Astrocyte of the cerebellum (primary cell): Measurements from ENCODE around the gene SYNE2.

Experiments used
- DNase-seq: peaks from one replicate; pipeline ENCODE4 v3.0.0-alpha.2; 2011; ENCODE audit warnings: low read depth
- H3K4me3 ChIP-seq: 2 replicates; pipeline ENCODE4 v1.5.1; 2011; ENCODE audit warnings: mild to moderate bottlenecking, low read depth, low read length, moderate library complexity
- CTCF ChIP-seq: IDR thresholded peaks from 2 replicates; pipeline ENCODE4 v1.5.1; 2012; ENCODE audit warnings: low read length, low read depth, moderate library complexity, mild to moderate bottlenecking; ENCODE audit errors: missing control alignments
- in situ Hi-C: cut with HindIII; loops from 2 replicates; pipeline ENCODE4 v1.10.0; 2017; ENCODE audit warnings: low sequenced_read_pairs

The SYNE2 gene

GRCh38 chr14:64201296-64201695, 348.5 kb downstream of the SYNE2 start:
- TF ChIP-seq CTCF = no peak
- DNase-seq = no peak
- in situ Hi-C loops = loop anchor here (5.0 kb wide), 1 partner anchor 34 kb away; no protein-coding TSS in a partner anchor
- H3K4me3 ChIP-seq = no peak overlapping the region

GRCh38 chr14:64201921-64202545, 349.2 kb downstream of the SYNE2 start:
- H3K4me3 ChIP-seq = no peak overlapping the region
- no peak for DNase-seq
- in situ Hi-C loops = loop anchor here (5.0 kb wide), 1 partner anchor 35 kb away; no protein-coding TSS in a partner anchor
- TF ChIP-seq CTCF = no peak

- no peak for TF ChIP-seq CTCF
- in situ Hi-C loops = loop anchor here (5.0 kb wide), 1 partner anchor 35 kb away; no protein-coding TSS in a partner anchor
- no peak overlapping the region for H3K4me3 ChIP-seq
- no peak for DNase-seq
These were observed 349.9 kb downstream of the SYNE2 start for GRCh38 chr14:64202716-64203115.

GRCh38 chr14:64203366-64204006, 350.7 kb downstream of the SYNE2 start:
- DNase-seq = no peak
- in situ Hi-C loops = loop anchor here (5.0 kb wide), 1 partner anchor 36 kb away; no protein-coding TSS in a partner anchor
- TF ChIP-seq CTCF = no peak
- no peak overlapping the region for H3K4me3 ChIP-seq

- no peak overlapping the region for H3K4me3 ChIP-seq
- no peak for TF ChIP-seq CTCF
- in situ Hi-C loops = no loop called here
- DNase-seq = no peak
These were observed 355.5 kb downstream of the SYNE2 start for GRCh38 chr14:64208261-64208660.

GRCh38 chr14:64208981-64209380, 356.2 kb downstream of the SYNE2 start:
- no peak for DNase-seq
- H3K4me3 ChIP-seq = no peak overlapping the region
- in situ Hi-C loops = no loop called here
- no peak for TF ChIP-seq CTCF
